Right lobe of liver (tissue), 4 donors: ENCODE results near the gene ACSL5.
"Not testable (repeated sequence)": the region's sequence is repeated elsewhere in the genome, so short reads cannot be mapped to it uniquely, and the experiment has no call there.

Experiments used
- POLR2A ChIP-seq: fragments of 450-650 bp; IDR thresholded peaks from one replicate; pipeline ENCODE4 v1.6.1; 2017; ENCODE audit warnings: antibody characterized with exemption, mild to moderate bottlenecking
- TF ChIP-seq, protein P1 (sequence below), 4 donors: fragments of 200-600 bp in 3 of 4; fragments of 450-650 bp in 1 of 4; IDR thresholded peaks; one replicate each; pipeline versions ENCODE4 v1.5.1 to v1.8.0; 2016 to 2022; ENCODE audit warnings: antibody characterized with exemption in 4 of 4, mild to moderate bottlenecking in 2 of 4
- donor health status: DM: no; HTN: no; CAD: no.
- donor health status: DM: no; HTN: no; CAD: no.
- donor health status: DM: no; HTN: yes; CAD: no.

DNA sequence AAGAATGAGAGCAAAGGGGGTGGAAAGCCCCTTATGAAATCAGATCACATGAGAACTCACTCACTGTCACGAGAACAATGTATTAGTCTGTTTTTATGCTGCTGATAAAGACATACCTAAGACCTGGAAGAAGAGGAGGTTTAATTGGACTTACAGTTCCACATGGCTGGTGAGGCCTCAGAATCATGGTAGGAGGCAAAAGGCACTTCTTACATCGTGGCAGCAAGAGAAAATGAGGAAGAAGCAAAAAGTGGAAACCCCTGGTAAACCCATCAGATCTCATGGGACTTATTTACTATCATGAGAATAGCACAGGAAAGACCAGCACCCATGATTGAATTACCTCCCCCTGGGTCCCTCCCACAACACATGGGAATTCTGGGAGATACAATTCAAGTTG, 32.9 kb downstream of the ACSL5 start:
- TF ChIP-seq, protein P1, sequence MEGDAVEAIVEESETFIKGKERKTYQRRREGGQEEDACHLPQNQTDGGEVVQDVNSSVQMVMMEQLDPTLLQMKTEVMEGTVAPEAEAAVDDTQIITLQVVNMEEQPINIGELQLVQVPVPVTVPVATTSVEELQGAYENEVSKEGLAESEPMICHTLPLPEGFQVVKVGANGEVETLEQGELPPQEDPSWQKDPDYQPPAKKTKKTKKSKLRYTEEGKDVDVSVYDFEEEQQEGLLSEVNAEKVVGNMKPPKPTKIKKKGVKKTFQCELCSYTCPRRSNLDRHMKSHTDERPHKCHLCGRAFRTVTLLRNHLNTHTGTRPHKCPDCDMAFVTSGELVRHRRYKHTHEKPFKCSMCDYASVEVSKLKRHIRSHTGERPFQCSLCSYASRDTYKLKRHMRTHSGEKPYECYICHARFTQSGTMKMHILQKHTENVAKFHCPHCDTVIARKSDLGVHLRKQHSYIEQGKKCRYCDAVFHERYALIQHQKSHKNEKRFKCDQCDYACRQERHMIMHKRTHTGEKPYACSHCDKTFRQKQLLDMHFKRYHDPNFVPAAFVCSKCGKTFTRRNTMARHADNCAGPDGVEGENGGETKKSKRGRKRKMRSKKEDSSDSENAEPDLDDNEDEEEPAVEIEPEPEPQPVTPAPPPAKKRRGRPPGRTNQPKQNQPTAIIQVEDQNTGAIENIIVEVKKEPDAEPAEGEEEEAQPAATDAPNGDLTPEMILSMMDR (IDR thresholded peaks at IDR 0.05), result not testable (repeated sequence)
- TF ChIP-seq POLR2A, result not testable (repeated sequence)
